Activated CD8-positive, alpha-beta memory T cell treated with anti-CD3 and anti-CD28 coated beads, Interleukin-2, amount 10 ng/mL, durations not matched to agents 7 days and 5 days (primary cell): ENCODE data around the gene SELENON. TPM values are rescaled to one million over a fixed set of nuclear protein-coding genes. Genes with fewer than 3 reads are reported as not detected.
A peak's percentile ranks its signal among the peaks of the same experiment; 100 is the strongest.

Experiments
- ATAC-seq: fragments of 150-1000 bp; cut with Tn5 transposase; one replicate; pipeline ENCODE4 v1.10.0; 2021; ENCODE audit warnings: moderate library complexity
- CTCF ChIA-PET: fragments of 350-600 bp; sonication (Branson Sonifier 250); formaldehyde crosslinking; loops from one replicate; lab custom pipeline; 2021; ENCODE audit warnings: antibody characterized with exemption; lab: Charles Lee
- DNase-seq: peaks from one replicate; pipeline ENCODE4 v3.0.0-alpha.2; 2020
- H3K27ac Mint-ChIP-seq: one replicate; pipeline ENCODE4 v1.8.0; 2021; ENCODE audit warnings: mild to moderate bottlenecking, mixed read lengths
- H3K27me3 Mint-ChIP-seq: one replicate; pipeline ENCODE4 v1.8.0; 2021; ENCODE audit warnings: mixed read lengths
- H3K36me3 Mint-ChIP-seq: one replicate; pipeline ENCODE4 v1.8.0; 2021; ENCODE audit warnings: mild to moderate bottlenecking, mixed read lengths
- H3K4me1 Mint-ChIP-seq: one replicate; pipeline ENCODE4 v1.8.0; 2021; ENCODE audit warnings: mixed read lengths
- H3K4me3 Mint-ChIP-seq: one replicate; pipeline ENCODE4 v1.8.0; 2021; ENCODE audit warnings: mild to moderate bottlenecking, moderate library complexity, mixed read lengths
- H3K9me3 Mint-ChIP-seq: one replicate; pipeline ENCODE4 v1.8.0; 2022; ENCODE audit warnings: low read depth, mixed read lengths
- total RNA-seq, 2 experiments: library from RNA; stranded (reverse); gene quantifications; one replicate each; pipeline ENCODE4 v1.2.3, GENCODE V29; 2021

Gene SELENON
- total RNA-seq, 2 experiments from 2014 or later, result 2.7 to 2.9 TPM

DNA sequence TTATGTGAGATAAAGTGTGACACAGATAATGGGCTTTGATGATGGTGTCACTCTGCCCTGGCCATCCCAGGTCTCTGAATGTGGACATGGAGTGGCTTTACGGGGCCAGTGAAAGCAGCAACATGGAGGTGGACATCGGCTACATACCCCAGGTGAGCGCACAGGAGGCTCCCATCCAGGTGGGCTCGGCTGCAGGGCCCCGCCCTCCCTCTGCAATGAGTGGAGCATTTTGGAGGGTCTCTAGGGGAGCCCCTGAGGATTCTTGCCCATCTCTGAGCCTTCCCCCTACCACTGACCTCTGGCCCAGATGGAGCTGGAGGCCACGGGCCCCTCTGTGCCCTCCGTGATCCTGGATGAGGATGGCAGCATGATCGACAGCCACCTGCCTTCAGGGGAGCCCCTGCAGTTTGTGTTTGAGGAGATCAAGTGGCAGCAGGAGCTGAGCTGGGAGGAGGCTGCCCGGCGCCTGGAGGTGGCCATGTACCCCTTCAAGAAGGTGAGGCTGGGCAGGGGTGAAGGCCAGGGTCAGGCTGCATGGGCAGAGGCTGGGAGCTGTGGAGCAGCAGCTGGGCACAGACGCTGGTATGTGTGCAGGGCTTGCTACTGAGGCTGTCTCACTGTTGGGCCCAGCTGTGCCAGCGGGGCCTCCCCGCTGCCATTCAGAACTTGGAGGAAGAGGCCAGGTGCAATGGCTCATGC, 11.5 kb downstream of the SELENON start:
- CTCF ChIA-PET, result interaction anchor here (1.0 to 2.1 kb wide), 7 partner anchors 10 to 239 kb away, joined by 3 to 27 read pairs (median 5); partner anchors contain the start of gene PAFAH2
- no peak overlapping the region for H3K27ac Mint-ChIP-seq
- H3K4me1 Mint-ChIP-seq, result peaks cover 3% of the 10 kb centered on the region
- H3K27me3 Mint-ChIP-seq, result no peaks in the 10 kb centered on the region
- H3K4me3 Mint-ChIP-seq, result no peak overlapping the region
- ATAC-seq, result no peak
- no peaks in the 10 kb centered on the region for H3K9me3 Mint-ChIP-seq
- no peaks in the 10 kb centered on the region for H3K36me3 Mint-ChIP-seq
- DNase-seq, result no peak

DNA sequence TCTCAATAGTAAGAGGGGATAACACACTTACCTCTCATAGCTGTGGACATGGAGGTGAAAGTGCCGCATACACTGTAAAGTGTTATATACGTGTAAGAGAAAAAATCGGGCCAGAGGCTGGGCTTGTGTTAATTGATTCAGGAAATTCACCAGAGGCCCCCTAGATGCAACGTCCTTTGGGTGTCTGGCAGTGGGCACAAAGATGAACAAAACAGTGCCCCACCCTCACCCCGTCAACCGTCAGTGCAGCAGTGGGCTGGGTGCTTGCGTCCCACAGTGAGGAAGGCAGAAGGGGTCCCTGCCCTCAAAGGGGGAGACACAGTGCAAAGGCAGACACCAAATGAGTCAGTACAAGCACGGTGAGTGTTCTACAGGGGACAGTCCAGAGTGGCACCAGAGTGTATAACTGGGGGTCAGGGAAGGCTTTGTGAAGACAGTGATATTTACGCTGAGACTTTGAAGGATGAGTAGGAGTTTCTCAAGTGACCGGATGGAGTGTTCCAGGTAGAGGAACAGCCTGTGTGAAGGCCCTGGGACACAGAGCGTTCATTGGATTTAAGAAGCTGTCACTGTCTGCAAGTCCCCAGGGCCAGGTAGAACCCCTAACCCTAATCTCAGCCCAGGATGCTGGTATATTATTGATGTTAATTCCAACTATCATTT, 13.2 kb downstream of the SELENON start:
- CTCF ChIA-PET, result interaction anchor here (0.6 to 1.4 kb wide), 2 partner anchors 204 to 280 kb away, joined by 3 to 5 read pairs; no protein-coding TSS in a partner anchor
- ATAC-seq, result no peak

DNA sequence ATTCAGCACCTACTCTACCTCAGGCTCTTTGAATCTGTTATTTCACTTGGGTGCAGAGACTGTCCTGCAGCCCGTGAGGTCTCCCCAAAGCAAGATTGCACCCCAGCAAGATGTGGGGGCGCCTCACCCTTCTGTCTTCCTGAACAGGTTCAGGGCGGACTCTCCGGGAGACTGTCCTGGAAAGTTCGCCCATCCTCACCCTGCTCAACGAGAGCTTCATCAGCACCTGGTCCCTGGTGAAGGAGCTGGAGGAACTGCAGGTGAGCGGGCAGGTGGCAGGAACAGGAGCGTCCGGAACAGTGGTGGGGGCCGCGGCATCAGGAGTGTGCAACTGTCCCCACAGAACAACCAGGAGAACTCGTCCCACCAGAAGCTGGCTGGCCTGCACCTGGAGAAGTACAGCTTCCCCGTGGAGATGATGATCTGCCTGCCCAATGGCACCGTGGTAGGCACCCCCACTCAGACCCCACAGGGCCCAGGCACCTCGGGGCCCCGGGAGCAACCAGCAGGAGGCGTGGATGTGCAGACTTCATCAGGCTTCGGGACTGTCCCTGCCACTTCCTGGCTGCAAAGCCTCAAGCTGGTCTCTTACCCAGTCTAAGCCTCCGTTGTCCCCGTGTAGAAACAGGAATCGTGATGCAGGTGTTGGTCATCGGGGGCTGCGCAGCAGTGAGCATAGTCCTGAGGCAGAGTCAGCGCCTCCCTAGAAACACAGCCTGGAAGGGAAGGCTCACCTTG, 13.9 kb downstream of the SELENON start:
- Mint-ChIP-seq H3K27ac (no peak overlapping the region), H3K36me3 (no peaks in the 10 kb centered on the region), H3K4me3 (no peak overlapping the region), H3K27me3 (no peaks in the 10 kb centered on the region), H3K9me3 (no peaks in the 10 kb centered on the region), H3K4me1 (peaks cover 6% of the 10 kb centered on the region)
- DNase-seq (no peak), ATAC-seq (no peak)
- CTCF ChIA-PET, result no interaction called here

More for the DNA sequence above, 13.2 kb downstream of the SELENON start:
- no peaks in the 10 kb centered on the region for H3K9me3 Mint-ChIP-seq
- no peak overlapping the region for H3K27ac Mint-ChIP-seq
- no peak for DNase-seq
- H3K27me3 Mint-ChIP-seq, result no peaks in the 10 kb centered on the region
- H3K4me1 Mint-ChIP-seq, result peaks cover 3% of the 10 kb centered on the region
- no peak overlapping the region for H3K4me3 Mint-ChIP-seq
- no peaks in the 10 kb centered on the region for H3K36me3 Mint-ChIP-seq

DNA sequence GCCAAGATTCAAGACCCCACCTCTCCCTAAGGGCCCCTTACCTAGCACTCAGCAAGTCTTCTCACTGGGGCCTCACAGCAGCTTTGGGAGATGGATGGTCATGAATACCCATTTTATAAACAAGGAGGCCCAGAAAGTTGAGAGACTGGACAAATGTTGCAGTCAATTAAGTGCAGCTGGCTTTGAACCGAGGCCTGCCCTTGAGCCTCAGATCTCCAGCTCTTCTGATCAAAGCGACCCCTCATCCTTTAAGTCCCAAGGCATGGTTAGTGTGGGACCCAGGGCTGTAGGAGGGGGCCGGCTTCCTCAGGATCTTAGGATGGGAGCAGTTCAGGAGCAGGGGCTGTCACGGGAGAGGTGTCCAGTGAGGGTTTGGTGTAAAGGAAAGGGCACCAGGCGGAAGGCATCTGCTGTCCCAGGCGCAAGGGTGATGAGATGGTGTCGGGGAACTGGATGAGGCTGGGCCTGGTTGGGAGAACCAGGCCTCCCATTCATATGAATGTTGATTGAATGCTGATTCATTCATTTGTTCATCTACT, 14.6 kb downstream of the SELENON start:
- no peak for ATAC-seq
- H3K4me1 Mint-ChIP-seq, result peaks cover 10% of the 10 kb centered on the region
- H3K4me3 Mint-ChIP-seq, result no peak overlapping the region
- no peaks in the 10 kb centered on the region for H3K36me3 Mint-ChIP-seq
- CTCF ChIA-PET, result no interaction called here
- H3K27me3 Mint-ChIP-seq, result no peaks in the 10 kb centered on the region
- H3K27ac Mint-ChIP-seq, result no peak overlapping the region
- H3K9me3 Mint-ChIP-seq, result no peaks in the 10 kb centered on the region
- no peak for DNase-seq

DNA sequence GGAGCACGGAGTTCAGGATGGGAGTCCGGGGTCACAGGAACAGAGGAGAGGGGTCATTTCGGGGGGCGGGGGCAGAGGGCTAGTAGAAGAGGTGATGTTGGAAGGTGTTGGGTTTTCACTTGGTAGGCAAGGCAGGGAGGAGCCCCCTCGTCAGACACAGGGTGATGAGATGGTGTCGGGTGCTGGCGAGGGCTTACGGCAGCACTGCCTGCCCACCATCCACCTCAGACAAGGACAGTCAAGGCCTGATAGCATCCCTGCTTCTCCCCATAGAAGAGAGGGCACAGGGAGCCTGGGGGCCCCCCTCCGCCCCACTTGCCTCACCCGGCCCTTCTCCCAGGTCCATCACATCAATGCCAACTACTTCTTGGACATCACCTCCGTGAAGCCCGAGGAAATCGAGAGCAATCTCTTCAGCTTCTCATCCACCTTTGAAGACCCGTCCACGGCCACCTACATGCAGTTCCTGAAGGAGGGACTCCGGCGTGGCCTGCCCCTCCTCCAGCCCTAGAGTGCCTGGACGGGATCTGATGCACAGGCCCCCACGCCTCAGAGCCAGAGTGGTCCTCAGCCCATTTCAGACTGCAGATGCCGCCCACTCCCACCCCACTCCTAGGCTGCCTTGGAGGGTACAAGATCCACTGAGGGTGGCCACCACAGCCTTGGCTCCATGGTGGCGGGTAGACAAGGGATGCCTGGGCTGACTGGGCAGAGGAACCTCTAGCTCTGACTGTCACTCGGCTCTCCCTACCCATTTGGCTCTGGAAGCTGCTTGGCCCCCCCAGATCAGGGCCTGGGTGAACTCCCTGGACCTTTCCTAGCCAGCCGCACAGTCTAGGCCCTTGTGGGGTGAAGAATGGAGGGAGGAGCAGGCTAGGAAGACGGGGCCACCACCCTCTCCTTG, 15.5 kb downstream of the SELENON start:
- DNase-seq (no peak), ATAC-seq (no peak)
- no peak overlapping the region for H3K27ac Mint-ChIP-seq
- peaks cover 10% of the 10 kb centered on the region for H3K4me1 Mint-ChIP-seq
- H3K36me3 Mint-ChIP-seq, result no peaks in the 10 kb centered on the region
- CTCF ChIA-PET, result no interaction called here
- H3K27me3 Mint-ChIP-seq, result no peaks in the 10 kb centered on the region
- H3K4me3 Mint-ChIP-seq, result no peak overlapping the region
- H3K9me3 Mint-ChIP-seq, result no peaks in the 10 kb centered on the region

DNA sequence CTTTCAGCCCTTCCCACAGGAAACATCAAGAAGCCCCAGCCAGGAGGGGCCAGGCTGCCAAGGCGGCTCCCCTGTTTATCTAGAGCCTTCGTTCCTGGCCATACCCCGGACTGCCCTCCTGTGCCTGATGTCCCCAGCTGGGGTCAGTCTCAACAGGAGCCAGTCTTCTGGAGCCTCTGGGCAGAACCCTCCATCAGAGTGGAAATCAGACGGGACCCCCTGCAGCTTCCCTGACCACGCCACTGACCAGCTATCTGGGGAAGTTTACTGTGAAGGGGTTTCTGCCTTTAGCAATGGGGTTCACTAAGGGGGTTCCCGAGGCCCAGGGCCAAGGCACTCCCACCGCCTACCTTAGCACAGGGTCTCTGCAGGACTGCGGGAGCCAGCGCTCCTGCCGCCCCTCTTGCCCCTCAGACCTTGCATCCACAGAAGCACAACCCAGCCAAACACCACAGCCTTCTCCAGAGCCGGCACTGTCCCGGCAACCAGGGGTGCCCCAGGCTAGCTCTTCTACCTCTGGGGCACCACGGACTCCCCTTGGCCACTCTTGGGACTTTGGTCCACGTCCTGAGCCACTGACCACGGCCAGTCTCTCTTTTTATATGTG, 16.2 kb downstream of the SELENON start:
- Mint-ChIP-seq H3K4me1 (peaks cover 17% of the 10 kb centered on the region), H3K36me3 (peaks cover 3% of the 10 kb centered on the region), H3K27me3 (no peaks in the 10 kb centered on the region), H3K27ac (no peak overlapping the region), H3K9me3 (no peaks in the 10 kb centered on the region), H3K4me3 (no peak overlapping the region)
- ATAC-seq, result no peak
- CTCF ChIA-PET, result no interaction called here
- no peak for DNase-seq

DNA sequence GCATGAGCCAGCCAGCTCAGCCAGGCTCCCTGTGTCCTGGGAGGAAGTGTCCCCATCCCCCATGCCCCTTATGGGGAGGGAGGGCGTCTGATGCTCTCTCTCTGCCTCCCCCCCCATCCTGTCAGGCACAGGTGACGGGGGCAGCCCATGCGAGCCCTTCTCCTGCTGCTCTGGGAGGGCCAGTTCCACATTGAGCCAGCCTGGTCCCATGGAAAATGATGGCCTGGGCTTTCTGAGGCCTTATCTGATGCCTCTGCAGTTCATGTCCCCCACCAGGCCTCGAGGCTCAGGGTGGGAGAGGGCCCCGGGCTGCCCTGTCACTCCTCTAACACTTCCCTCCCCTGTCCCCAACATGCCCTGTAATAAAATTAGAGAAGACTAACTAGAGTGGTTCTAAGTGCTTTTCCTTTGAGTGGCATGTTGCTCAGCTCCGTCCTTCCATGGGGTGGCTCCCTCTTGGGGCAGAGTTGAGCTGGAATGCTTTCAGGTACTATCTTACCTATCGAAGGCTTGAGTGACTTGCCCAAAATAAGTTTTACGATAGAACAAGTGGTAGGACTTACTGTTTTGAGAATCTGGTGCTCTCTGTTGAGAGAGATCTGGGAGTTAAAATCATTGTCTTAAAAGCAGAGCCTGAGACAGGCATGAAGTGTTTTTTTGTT, 18.0 kb downstream of the SELENON start:
- ATAC-seq (no peak), DNase-seq (no peak)
- Mint-ChIP-seq H3K27me3 (no peaks in the 10 kb centered on the region), H3K4me3 (peak overlapping the region; percentile 26), H3K9me3 (no peaks in the 10 kb centered on the region), H3K27ac (no peak overlapping the region), H3K36me3 (peaks cover 3% of the 10 kb centered on the region), H3K4me1 (peaks cover 26% of the 10 kb centered on the region)
- CTCF ChIA-PET, result interaction anchor here (0.6 to 1.4 kb wide), 2 partner anchors 11 to 21 kb away, joined by 3 read pairs; no protein-coding TSS in a partner anchor

DNA sequence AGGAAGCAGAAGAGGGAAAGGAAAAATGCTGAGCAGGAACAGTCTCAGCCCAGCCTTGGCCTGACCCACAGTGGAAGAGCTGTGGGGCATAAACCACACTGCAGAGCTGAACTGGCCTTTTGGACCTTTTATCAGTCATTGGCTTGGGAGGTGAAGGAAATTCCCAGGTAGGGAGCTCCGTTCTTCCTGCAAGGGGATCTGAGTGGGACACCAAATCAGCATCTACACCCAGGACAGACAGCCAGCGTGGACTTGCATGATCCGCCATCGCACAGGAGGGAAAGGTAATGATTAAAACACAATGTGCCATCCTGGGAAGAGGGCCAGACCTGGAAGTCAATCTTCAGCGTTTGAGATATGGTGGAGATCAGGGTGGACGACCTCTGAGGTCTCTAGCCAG, 18.6 kb downstream of the SELENON start:
- H3K4me3 Mint-ChIP-seq, result peak overlapping the region; percentile 91
- no peaks in the 10 kb centered on the region for H3K9me3 Mint-ChIP-seq
- peaks cover 3% of the 10 kb centered on the region for H3K36me3 Mint-ChIP-seq
- ATAC-seq, result no peak
- peaks cover 26% of the 10 kb centered on the region for H3K4me1 Mint-ChIP-seq
- DNase-seq, result no peak
- CTCF ChIA-PET, result interaction anchor here (0.6 to 1.4 kb wide), 2 partner anchors 12 to 21 kb away, joined by 3 read pairs; no protein-coding TSS in a partner anchor
- peak overlapping the region; percentile 90 for H3K27ac Mint-ChIP-seq
- H3K27me3 Mint-ChIP-seq, result no peaks in the 10 kb centered on the region

DNA sequence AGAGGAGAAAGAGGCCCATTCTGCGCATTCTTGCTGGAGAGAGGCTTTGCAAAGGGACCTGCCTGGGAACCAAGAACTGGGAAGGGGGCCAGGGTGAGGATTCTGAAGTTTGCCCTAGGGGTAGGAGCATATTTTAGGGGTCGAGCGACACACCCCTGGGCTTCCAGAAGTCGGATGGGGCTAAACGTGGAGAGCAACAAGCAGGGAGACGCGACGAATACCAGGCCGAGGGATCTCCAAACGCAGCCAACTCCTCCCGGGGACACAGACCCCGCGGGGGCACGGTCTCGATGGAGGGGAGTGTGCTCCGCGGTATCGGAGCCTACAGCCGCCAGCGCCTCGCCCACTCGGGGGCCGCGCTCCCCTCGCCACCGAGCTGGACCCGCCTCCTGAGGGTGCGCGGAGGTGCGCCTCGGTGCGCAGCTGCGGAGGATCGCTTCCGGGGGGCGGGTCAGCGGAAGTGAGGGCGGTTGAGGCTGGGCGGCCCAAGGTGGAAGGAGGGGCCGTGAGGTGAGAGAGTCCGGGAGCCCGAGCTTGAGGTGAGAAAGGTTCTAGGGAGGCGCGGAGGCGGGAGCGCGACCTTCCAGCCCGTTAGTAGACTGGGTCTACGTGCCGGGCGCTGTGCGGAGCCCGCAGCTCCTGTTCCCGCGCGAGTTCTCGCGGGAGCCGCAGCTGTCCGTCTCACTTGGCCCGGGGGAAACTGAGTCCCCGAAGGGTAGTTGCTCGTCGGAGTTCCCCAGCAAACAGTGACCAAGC, 19.7 kb downstream of the SELENON start, which contains the start of gene MTFR1L:
TSS of gene MTFR1L (plus strand) at position 464 of the 756 bp plus-strand sequence. CDS start 3,151 bp downstream, outside the sequence.
- peaks cover 23% of the 10 kb centered on the region for H3K4me1 Mint-ChIP-seq
- CTCF ChIA-PET, result interaction anchor here (0.9 to 2.9 kb wide), 5 partner anchors 22 to 270 kb away, joined by 3 to 11 read pairs (median 4); partner anchors contain the start of gene PAFAH2
- H3K4me3 Mint-ChIP-seq, result peak within 1 kb of the TSS; percentile 91
- DNase-seq (peak; percentile 96), ATAC-seq (peak; percentile 88)
- H3K27me3 Mint-ChIP-seq, result no peaks in the 10 kb centered on the region
- peak within 1 kb of the TSS; percentile 92 for H3K27ac Mint-ChIP-seq
- H3K36me3 Mint-ChIP-seq, result peaks cover 3% of the 10 kb centered on the region
- H3K9me3 Mint-ChIP-seq, result no peaks in the 10 kb centered on the region

DNA sequence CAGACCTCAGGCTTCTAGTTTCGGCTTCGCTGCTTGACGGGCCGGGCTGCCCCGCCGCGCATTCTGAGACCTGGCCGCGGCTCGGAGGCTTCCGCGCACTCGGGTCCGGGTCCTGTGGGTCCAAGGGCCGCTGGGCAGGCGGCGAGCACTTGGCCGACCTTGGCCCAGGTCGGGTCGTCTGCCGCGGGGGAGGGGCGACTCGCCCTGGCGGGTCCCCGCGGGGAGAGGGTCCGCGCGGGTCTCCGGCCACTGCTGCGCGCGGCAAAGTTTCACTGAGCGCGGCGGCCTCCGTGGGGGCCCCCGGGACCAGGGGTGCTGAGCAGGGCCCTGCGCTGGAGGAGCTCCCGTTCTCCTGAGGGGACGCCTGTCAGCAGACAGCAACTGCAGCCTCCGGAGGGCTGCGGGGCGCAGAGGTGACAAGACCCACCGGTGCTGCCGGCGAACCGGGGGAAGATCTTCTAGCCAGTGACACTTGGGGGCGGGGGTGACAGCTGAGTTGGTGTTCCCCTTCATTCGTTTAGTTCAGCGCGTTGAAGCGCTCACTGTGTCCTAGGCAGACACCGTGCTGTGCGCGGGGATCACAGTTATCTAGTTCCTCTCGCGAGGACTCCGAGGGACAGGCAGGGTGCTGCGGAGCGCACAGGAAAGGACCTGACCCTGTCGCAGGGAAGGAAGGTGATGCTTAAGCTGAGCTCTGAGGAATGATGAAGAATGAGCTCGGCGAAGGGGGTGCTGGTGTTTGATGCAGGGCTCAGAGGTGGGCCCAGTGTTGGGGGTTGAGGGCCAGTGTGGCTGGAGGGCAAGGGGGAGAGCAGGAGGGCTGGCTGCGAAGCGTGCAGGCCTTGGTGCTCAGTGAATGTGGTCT, 20.5 kb downstream of the SELENON start:
- H3K27ac Mint-ChIP-seq, result peak overlapping the region; percentile 92
- H3K27me3 Mint-ChIP-seq, result no peaks in the 10 kb centered on the region
- peak; percentile 88 for DNase-seq
- H3K36me3 Mint-ChIP-seq, result peaks cover 3% of the 10 kb centered on the region
- peak; percentile 77 for ATAC-seq
- H3K9me3 Mint-ChIP-seq, result no peaks in the 10 kb centered on the region
- H3K4me3 Mint-ChIP-seq, result peak overlapping the region; percentile 91
- H3K4me1 Mint-ChIP-seq, result peaks cover 23% of the 10 kb centered on the region
- CTCF ChIA-PET, result interaction anchor here (0.9 to 2.9 kb wide), 7 partner anchors 23 to 288 kb away, joined by 3 to 11 read pairs (median 3); partner anchors contain the start of gene PAFAH2
